ENCODE measurements around the gene SLC2A2.

The SLC2A2 gene

GRCh38 chr3:171028025-171028778 lies 1.7 kb upstream of the SLC2A2 start:
- peak in 3 of 4 experiments; percentile 13 to 51 (median 19) for DNase-seq

DNA sequence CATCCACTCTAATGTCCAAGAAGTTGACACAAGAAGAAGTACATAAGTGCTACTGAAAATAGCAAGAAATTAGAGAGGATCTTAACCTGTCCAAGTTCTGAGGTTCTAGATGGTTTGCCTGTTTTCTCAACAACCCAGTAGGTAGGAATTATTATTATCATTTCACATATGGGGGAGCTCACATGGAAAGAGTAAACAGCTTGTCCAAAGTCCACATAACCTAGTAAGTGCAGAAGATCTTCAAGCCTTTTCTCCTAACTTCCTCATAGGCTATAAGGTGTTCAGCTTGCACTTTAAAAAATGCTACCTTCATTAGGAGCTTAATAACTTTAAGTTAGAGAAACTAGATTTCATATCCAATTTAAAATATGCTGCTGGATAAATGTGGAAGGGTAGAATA lies 3.0 kb downstream of the SLC2A2 start:
- no peak for DNase-seq

DNA sequence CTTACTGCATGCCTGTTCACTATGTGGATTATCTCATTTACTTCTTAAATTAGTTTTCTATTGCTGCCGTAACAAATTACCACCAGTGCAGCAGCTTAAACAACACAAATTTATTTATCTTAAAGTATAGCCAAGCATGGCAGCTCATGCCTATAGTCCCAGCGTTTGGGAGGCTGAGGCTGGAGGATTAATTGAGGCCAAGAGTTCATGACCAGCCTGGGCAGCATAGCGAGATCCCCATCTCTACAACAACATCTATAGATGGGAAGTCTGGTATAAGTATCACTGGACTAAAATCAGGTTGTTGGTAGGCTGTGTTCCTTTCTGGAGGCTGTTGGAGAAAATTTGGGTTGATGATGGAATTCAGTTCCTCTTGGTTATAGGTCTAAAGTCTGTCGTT lies 5.1 kb downstream of the SLC2A2 start:
- DNase-seq, result no peak

- no peak for DNase-seq
Observed at GRCh38 chr3:171018156-171018935, 8.2 kb downstream of the SLC2A2 start.

- no peak for DNase-seq
Observed at GRCh38 chr3:171013822-171014748, 12.4 kb downstream of the SLC2A2 start.

DNA sequence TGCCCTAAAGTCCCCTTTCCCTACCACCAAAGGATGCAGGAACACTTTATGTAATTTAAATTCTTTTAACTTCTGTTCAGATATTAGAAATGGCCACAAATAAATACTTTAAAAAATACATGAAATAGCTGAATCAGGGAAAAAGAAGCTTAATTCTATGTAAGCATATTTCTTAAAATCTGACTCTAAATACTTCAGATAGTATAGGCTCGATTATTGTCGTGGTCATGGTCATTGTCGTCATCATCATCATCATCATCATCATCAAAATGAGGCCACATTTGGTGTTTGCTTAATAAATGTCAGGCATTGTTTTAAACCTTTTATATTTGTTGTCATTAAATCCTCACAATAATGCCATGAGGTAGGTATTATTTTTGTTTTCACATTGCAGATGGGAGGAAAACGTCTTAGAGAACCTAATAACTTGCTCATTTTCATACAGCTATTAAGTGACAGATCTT lies 14.6 kb downstream of the SLC2A2 start:
- DNase-seq, result no peak

DNA sequence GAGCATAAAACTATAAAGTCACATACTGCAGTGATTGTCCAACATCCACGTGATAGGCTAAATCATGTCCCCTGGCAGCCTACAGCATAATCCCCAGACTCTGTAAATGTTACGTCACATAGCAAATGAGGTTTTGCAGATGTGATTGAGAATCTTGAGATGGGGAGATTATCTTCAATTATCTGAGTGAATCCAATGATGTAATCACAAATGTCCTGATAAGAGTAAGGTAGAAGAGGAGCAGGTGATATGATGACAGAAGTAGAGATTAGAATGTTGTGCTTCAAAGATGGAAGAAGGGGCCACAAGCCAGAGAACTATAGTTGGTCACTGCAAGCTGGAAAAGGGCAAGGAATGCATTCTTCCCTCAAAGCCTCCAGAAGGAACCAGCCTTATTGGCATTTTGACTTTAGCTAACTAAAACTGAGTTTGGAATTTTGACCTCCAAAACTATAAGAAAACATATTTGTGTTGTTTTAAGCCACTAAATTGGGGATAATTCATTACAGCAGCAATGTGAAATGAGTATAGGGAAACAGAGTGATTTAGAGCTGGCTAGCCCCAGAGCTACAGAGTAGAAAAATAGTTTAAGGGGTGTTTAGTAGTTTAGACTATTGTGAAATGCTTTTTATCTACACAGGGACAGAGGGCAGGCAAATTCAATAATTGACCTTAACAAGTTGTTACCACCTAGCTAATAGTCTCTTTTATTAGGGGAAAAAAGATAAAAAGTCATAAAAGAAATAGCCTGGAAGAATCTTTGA lies 15.2 kb downstream of the SLC2A2 start:
- no peak for DNase-seq

- DNase-seq, result no peak
Observed at GRCh38 chr3:171007316-171007715, 19.2 kb downstream of the SLC2A2 start.

DNA sequence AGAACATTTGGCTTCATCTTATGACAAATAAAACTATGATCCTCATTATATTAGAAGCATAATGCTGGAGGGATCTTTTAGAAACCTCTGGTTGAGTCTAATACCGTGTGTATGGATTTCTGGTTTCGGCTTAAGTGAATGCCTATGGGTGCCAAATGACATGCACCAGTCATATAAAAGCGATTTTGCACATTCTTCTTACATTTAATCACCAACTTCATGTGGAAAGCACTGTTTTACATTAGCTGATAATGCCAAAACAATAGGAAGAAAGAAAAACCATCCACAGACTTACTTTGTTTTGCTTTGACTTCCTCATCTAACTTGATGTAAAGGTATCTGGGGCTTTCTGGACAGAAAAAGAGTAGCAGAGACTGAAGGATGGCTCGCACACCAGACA lies 20.9 kb downstream of the SLC2A2 start:
- no peak for DNase-seq

DNA sequence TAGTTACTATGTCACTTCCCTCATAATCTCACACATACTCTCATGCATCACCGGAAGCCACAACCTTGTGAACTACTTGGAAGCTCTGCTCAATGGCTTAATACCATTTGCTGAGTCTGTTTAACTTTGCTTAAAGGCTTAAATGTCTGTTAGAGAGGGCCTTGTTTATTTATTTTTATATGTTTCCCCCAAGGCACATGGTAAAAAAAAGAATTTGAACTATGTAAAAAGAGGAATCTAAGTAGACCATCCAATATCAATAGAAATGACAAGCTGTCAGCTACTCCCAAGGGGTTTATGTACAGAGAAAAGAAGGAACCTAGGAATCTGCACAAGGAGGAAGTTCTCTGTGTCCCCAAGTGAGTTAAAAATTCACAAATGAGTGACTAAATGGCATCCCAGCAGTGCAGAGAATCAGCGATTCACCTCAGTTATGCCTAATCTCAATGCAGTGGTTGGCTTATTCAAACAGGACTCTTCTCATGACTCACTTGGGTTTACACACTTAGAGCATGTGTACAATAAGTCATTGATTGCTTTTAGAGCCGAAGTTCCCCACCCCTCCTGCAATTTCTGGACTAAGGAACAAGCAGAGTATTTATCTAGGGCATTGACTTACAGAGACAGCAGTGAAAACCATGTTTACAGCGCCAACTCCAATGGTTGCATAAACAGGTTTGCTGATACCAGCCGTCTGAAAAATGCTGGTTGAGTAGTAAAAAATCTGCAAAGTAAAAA lies 24.4 kb downstream of the SLC2A2 start:
- peak in 3 of 4 experiments; percentile 4 to 38 (median 35) for DNase-seq

GRCh38 chr3:171001250-171001893 lies 25.1 kb downstream of the SLC2A2 start:
- no peak for DNase-seq

DNA sequence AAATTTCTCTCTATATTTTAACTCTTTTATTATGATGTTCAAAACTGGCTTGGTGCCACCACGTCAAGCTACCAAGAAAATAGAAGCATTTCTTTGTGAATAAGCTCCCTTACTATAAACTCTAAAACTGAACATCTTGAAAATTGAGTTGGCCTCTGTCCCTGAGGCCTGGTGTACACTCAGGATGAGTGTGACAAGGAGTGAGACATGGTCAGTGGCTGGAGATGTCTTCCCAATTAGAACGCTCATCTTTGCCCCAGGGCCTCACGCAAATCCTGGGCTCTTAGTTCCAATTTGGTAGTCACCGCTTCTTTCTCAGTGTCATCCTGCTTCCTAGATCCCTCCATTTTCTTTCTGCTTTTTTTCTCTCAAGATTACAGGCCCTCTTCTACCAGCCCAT lies 26.2 kb downstream of the SLC2A2 start:
- DNase-seq, result no peak

GRCh38 chr3:170999737-171000242 lies 26.7 kb downstream of the SLC2A2 start:
- DNase-seq, result no peak

DNA sequence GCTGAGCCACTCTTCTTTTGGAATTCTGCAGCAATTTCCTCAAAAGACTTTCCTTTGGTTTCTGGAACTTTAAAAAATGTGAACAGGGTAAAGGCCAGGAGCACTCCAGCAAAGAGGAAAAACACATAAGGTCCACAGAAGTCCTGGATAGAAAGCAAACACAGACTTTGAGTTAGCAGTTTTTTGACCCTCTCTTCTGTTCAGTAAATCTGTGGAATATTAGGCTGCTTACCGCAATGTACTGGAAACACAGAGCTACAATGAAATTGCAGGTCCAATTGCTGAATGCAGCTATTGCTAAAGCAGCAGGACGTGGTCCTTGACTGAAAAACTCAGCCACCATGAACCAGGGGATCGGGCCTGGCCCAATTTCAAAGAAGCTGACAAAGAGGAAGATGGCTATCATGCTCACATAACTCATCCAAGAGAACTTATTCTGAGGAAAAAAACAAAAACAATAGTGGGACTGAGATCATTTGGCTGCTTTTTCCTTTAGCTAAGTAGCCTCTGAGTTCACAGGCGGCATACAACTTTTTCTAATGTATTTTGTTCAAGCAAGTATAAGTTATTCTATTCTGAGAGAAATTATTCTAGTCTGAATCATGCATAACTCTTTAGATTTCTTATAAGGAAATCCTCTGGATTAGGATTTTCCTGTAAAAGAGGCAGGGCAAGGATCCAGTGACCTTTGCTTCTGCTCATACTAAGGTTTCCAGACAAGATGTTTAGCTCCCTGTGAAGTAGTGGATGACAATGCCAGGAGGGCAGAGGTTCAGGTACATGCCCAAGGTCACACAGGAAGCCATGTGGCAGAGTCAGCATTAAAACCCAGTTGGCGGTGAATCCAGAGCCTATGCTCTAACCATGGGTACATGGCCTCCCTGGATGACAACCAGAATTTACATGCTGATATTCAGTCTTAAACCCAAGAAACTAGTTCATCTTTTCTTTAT lies 28.3 kb downstream of the SLC2A2 start:
- DNase-seq, result no peak

- no peak for DNase-seq
Observed at GRCh38 chr3:170992854-170993253, 33.7 kb downstream of the SLC2A2 start.

GRCh38 chr3:170991664-170992063 lies 34.9 kb downstream of the SLC2A2 start:
- no peak for DNase-seq

DNA sequence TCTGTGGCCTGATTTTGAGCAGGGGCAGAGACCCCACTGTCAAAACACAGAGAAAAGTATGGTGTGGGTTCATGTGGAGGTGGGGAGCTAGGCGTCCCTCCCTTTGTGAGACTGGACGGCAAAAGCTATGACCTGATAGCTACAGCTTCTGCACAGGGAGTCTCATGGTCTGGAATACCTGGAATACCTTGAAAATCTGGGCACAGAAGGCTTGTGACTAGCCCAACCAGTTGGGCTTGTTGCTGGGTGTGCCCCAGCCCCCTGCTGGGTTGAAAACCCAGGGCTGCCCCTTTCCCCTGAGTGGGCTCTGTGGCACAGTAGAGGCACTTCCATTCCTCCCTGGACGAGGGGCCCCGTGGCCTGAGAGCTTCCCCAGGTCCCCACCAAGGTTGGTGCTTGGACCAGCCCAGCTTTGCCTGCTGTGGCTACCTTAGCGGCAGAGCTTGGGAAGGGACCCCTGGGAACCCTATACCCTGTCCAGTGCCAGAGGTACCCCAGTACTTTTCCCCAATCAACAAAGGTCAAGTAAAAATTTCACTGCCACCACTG lies 37.3 kb downstream of the SLC2A2 start:
- no peak for DNase-seq

GRCh38 chr3:170988378-170988777 lies 38.1 kb downstream of the SLC2A2 start:
- DNase-seq, result no peak

- DNase-seq, result no peak
Observed at GRCh38 chr3:170985304-170985703, 41.2 kb downstream of the SLC2A2 start.
